ENCODE measurements around the gene FOXP1. TPM values are rescaled to one million over a fixed set of nuclear protein-coding genes. Genes with fewer than 3 reads are reported as not detected.

FOXP1 gene
- total and polyA plus RNA-seq, 2 donors = 26.1 to 42.3 TPM

GRCh38 chr3:71163198-71163918 is 420.2 kb downstream of the FOXP1 start:
- 96% methylated on average over 7 of the region's 7 CpGs for WGBS
- H3K36me3 ChIP-seq (ENCODE audit: control insufficient read depth in 2 of 2, insufficient read depth in 2 of 2, low read length in 1 of 2) = peaks cover 0 to 5% of the 10 kb centered on the region in 2 donors
- H3K4me3 ChIP-seq (ENCODE audit: low read length in 2 of 2) = no peak overlapping the region
- no peak overlapping the region for H3K27ac ChIP-seq (ENCODE audit: low read depth in 1 of 2, low read length in 1 of 2)
- no peaks in the 10 kb centered on the region for H3K4me1 ChIP-seq (ENCODE audit: control insufficient read depth in 2 of 2, insufficient read depth in 2 of 2, low read length in 2 of 2)
- no peaks in the 10 kb centered on the region for H3K9me3 ChIP-seq (ENCODE audit: control insufficient read depth in 2 of 2, insufficient read depth in 1 of 2, low read length in 1 of 2)
- DNase-seq (ENCODE audit: low read depth in 6 of 9, low spot score in 9 of 9) = no peak
- H3K27me3 ChIP-seq (ENCODE audit: control insufficient read depth in 2 of 2, insufficient read depth in 1 of 2, low read length in 1 of 2) = no peaks in the 10 kb centered on the region

GRCh38 chr3:71162221-71162620 is 421.3 kb downstream of the FOXP1 start:
- H3K4me1 ChIP-seq (ENCODE audit: control insufficient read depth in 2 of 2, insufficient read depth in 2 of 2, low read length in 2 of 2) = no peaks in the 10 kb centered on the region
- peaks cover 0 to 5% of the 10 kb centered on the region in 2 donors for H3K36me3 ChIP-seq (ENCODE audit: control insufficient read depth in 2 of 2, insufficient read depth in 2 of 2, low read length in 1 of 2)
- no peaks in the 10 kb centered on the region for H3K9me3 ChIP-seq (ENCODE audit: control insufficient read depth in 2 of 2, insufficient read depth in 1 of 2, low read length in 1 of 2)
- no peak for DNase-seq (ENCODE audit: low read depth in 6 of 9, low spot score in 9 of 9)
- WGBS = 100% methylated on average over 1 of the region's 1 CpG
- no peaks in the 10 kb centered on the region for H3K27me3 ChIP-seq (ENCODE audit: control insufficient read depth in 2 of 2, insufficient read depth in 1 of 2, low read length in 1 of 2)
- H3K4me3 ChIP-seq (ENCODE audit: low read length in 2 of 2) = no peak overlapping the region
- H3K27ac ChIP-seq (ENCODE audit: low read depth in 1 of 2, low read length in 1 of 2) = no peak overlapping the region

GRCh38 chr3:71160785-71161546 is 422.6 kb downstream of the FOXP1 start:
- Histone ChIP-seq H3K4me3 (ENCODE audit: low read length in 2 of 2) (no peak overlapping the region), H3K9me3 (ENCODE audit: control insufficient read depth in 2 of 2, insufficient read depth in 1 of 2, low read length in 1 of 2) (no peaks in the 10 kb centered on the region), H3K4me1 (ENCODE audit: control insufficient read depth in 2 of 2, insufficient read depth in 2 of 2, low read length in 2 of 2) (no peaks in the 10 kb centered on the region), H3K27ac (ENCODE audit: low read depth in 1 of 2, low read length in 1 of 2) (no peak overlapping the region), H3K36me3 (ENCODE audit: control insufficient read depth in 2 of 2, insufficient read depth in 2 of 2, low read length in 1 of 2) (peaks cover 0 to under 1% of the 10 kb centered on the region in 2 donors), H3K27me3 (ENCODE audit: control insufficient read depth in 2 of 2, insufficient read depth in 1 of 2, low read length in 1 of 2) (no peaks in the 10 kb centered on the region)
- DNase-seq (ENCODE audit: low read depth in 6 of 9, low spot score in 9 of 9) = no peak
- whole genome bisulfite sequencing = 96% methylated on average over 7 of the region's 7 CpGs

- Histone ChIP-seq H3K4me1 (ENCODE audit: control insufficient read depth in 2 of 2, insufficient read depth in 2 of 2, low read length in 2 of 2) (peaks cover 0 to 15% of the 10 kb centered on the region in 2 donors), H3K36me3 (ENCODE audit: control insufficient read depth in 2 of 2, insufficient read depth in 2 of 2, low read length in 1 of 2) (peaks cover 0 to 3% of the 10 kb centered on the region in 2 donors), H3K9me3 (ENCODE audit: control insufficient read depth in 2 of 2, insufficient read depth in 1 of 2, low read length in 1 of 2) (no peaks in the 10 kb centered on the region), H3K4me3 (ENCODE audit: low read length in 2 of 2) (no peak overlapping the region), H3K27ac (ENCODE audit: low read depth in 1 of 2, low read length in 1 of 2) (no peak overlapping the region), H3K27me3 (ENCODE audit: control insufficient read depth in 2 of 2, insufficient read depth in 1 of 2, low read length in 1 of 2) (no peaks in the 10 kb centered on the region)
- no peak for DNase-seq (ENCODE audit: low read depth in 6 of 9, low spot score in 9 of 9)
- 88% methylated on average over 1 of the region's 1 CpG for WGBS
Observed at GRCh38 chr3:71156062-71156665, 427.4 kb downstream of the FOXP1 start.

GRCh38 chr3:71154846-71155245 is 428.7 kb downstream of the FOXP1 start:
- H3K4me1 ChIP-seq (ENCODE audit: control insufficient read depth in 2 of 2, insufficient read depth in 2 of 2, low read length in 2 of 2) = peaks cover 0 to 15% of the 10 kb centered on the region in 2 donors
- H3K9me3 ChIP-seq (ENCODE audit: control insufficient read depth in 2 of 2, insufficient read depth in 1 of 2, low read length in 1 of 2) = no peaks in the 10 kb centered on the region
- no peak overlapping the region for H3K4me3 ChIP-seq (ENCODE audit: low read length in 2 of 2)
- no peak overlapping the region for H3K27ac ChIP-seq (ENCODE audit: low read depth in 1 of 2, low read length in 1 of 2)
- H3K27me3 ChIP-seq (ENCODE audit: control insufficient read depth in 2 of 2, insufficient read depth in 1 of 2, low read length in 1 of 2) = no peaks in the 10 kb centered on the region
- no peak for DNase-seq (ENCODE audit: low read depth in 6 of 9, low spot score in 9 of 9)
- peaks cover 0 to 3% of the 10 kb centered on the region in 2 donors for H3K36me3 ChIP-seq (ENCODE audit: control insufficient read depth in 2 of 2, insufficient read depth in 2 of 2, low read length in 1 of 2)

- Histone ChIP-seq H3K27me3 (ENCODE audit: control insufficient read depth in 2 of 2, insufficient read depth in 1 of 2, low read length in 1 of 2) (no peaks in the 10 kb centered on the region), H3K4me3 (ENCODE audit: low read length in 2 of 2) (no peak overlapping the region), H3K27ac (ENCODE audit: low read depth in 1 of 2, low read length in 1 of 2) (no peak overlapping the region), H3K36me3 (ENCODE audit: control insufficient read depth in 2 of 2, insufficient read depth in 2 of 2, low read length in 1 of 2) (peaks cover 0 to 3% of the 10 kb centered on the region in 2 donors), H3K4me1 (ENCODE audit: control insufficient read depth in 2 of 2, insufficient read depth in 2 of 2, low read length in 2 of 2) (peaks cover 0 to 15% of the 10 kb centered on the region in 2 donors), H3K9me3 (ENCODE audit: control insufficient read depth in 2 of 2, insufficient read depth in 1 of 2, low read length in 1 of 2) (no peaks in the 10 kb centered on the region)
- no peak for DNase-seq (ENCODE audit: low read depth in 6 of 9, low spot score in 9 of 9)
- 95% methylated on average over 2 of the region's 2 CpGs for WGBS
Observed at GRCh38 chr3:71153713-71154112, 429.8 kb downstream of the FOXP1 start.

GRCh38 chr3:71152892-71153265 is 430.6 kb downstream of the FOXP1 start:
- no peak overlapping the region for H3K27ac ChIP-seq (ENCODE audit: low read depth in 1 of 2, low read length in 1 of 2)
- WGBS = 97% methylated on average over 8 of the region's 8 CpGs
- H3K4me1 ChIP-seq (ENCODE audit: control insufficient read depth in 2 of 2, insufficient read depth in 2 of 2, low read length in 2 of 2) = peaks cover 0 to 15% of the 10 kb centered on the region in 2 donors
- H3K9me3 ChIP-seq (ENCODE audit: control insufficient read depth in 2 of 2, insufficient read depth in 1 of 2, low read length in 1 of 2) = no peaks in the 10 kb centered on the region
- no peaks in the 10 kb centered on the region for H3K27me3 ChIP-seq (ENCODE audit: control insufficient read depth in 2 of 2, insufficient read depth in 1 of 2, low read length in 1 of 2)
- DNase-seq (ENCODE audit: low read depth in 6 of 9, low spot score in 9 of 9) = no peak
- H3K36me3 ChIP-seq (ENCODE audit: control insufficient read depth in 2 of 2, insufficient read depth in 2 of 2, low read length in 1 of 2) = peaks cover 0 to 3% of the 10 kb centered on the region in 2 donors
- H3K4me3 ChIP-seq (ENCODE audit: low read length in 2 of 2) = no peak overlapping the region

- Histone ChIP-seq H3K9me3 (ENCODE audit: control insufficient read depth in 2 of 2, insufficient read depth in 1 of 2, low read length in 1 of 2) (no peaks in the 10 kb centered on the region), H3K4me1 (ENCODE audit: control insufficient read depth in 2 of 2, insufficient read depth in 2 of 2, low read length in 2 of 2) (peaks cover 0 to 15% of the 10 kb centered on the region in 2 donors), H3K27ac (ENCODE audit: low read depth in 1 of 2, low read length in 1 of 2) (no peak overlapping the region), H3K4me3 (ENCODE audit: low read length in 2 of 2) (no peak overlapping the region), H3K36me3 (ENCODE audit: control insufficient read depth in 2 of 2, insufficient read depth in 2 of 2, low read length in 1 of 2) (peaks cover 0 to 3% of the 10 kb centered on the region in 2 donors), H3K27me3 (ENCODE audit: control insufficient read depth in 2 of 2, insufficient read depth in 1 of 2, low read length in 1 of 2) (no peaks in the 10 kb centered on the region)
- 70% methylated on average over 4 of the region's 4 CpGs for WGBS
- DNase-seq (ENCODE audit: low read depth in 6 of 9, low spot score in 9 of 9) = no peak
Observed at GRCh38 chr3:71152039-71152891, 431.3 kb downstream of the FOXP1 start.
